T-helper 1 cell treated with Interleukin-12 subunit alpha and Interleukin-12 subunit beta and Interleukin-4 antibody, amounts not matched to agents 30 μg/mL and 1 μg/mL, for 36 hours (primary cell): ENCODE data around the gene NPLOC4.

ENCODE experiments used
- H3K27ac Mint-ChIP-seq: one replicate; pipeline ENCODE4 v1.8.0; 2021; ENCODE audit warnings: mild to moderate bottlenecking, mixed read lengths
- H3K27me3 Mint-ChIP-seq: one replicate; pipeline ENCODE4 v1.8.0; 2021; ENCODE audit warnings: low read depth, mixed read lengths
- H3K36me3 Mint-ChIP-seq: one replicate; pipeline ENCODE4 v1.8.0; 2021; ENCODE audit warnings: low read depth, mixed read lengths
- H3K4me1 Mint-ChIP-seq: one replicate; pipeline ENCODE4 v1.8.0; 2021; ENCODE audit warnings: low read depth, mixed read lengths
- H3K4me3 Mint-ChIP-seq: one replicate; pipeline ENCODE4 v1.8.0; 2021; ENCODE audit warnings: mild to moderate bottlenecking, moderate library complexity, mixed read lengths
- H3K9me3 Mint-ChIP-seq: one replicate; pipeline ENCODE4 v1.8.0; 2021; ENCODE audit warnings: mixed read lengths

Gene NPLOC4

GRCh38 chr17:81510785-81511553, 125.9 kb downstream of the NPLOC4 start:
- Mint-ChIP-seq H3K27ac (peak overlapping the region; percentile 86), H3K4me3 (peak overlapping the region; percentile 96), H3K27me3 (no peaks in the 10 kb centered on the region), H3K9me3 (no peaks in the 10 kb centered on the region), H3K4me1 (peaks cover 20% of the 10 kb centered on the region), H3K36me3 (peaks cover 45% of the 10 kb centered on the region)

- Mint-ChIP-seq H3K9me3 (no peaks in the 10 kb centered on the region), H3K27me3 (peaks cover 3% of the 10 kb centered on the region), H3K27ac (peak overlapping the region; percentile 86), H3K4me1 (peaks cover 20% of the 10 kb centered on the region), H3K36me3 (peaks cover 45% of the 10 kb centered on the region), H3K4me3 (peak overlapping the region; percentile 96)
Measured at GRCh38 chr17:81509972-81510784, 126.7 kb downstream of the NPLOC4 start.

GRCh38 chr17:81509207-81509971, 127.5 kb downstream of the NPLOC4 start:
- no peaks in the 10 kb centered on the region for H3K9me3 Mint-ChIP-seq

GRCh38 chr17:81508639-81509206, 128.2 kb downstream of the NPLOC4 start:
- peak overlapping the region; percentile 86 for H3K27ac Mint-ChIP-seq
- no peaks in the 10 kb centered on the region for H3K9me3 Mint-ChIP-seq
- H3K36me3 Mint-ChIP-seq: peaks cover 45% of the 10 kb centered on the region
- peak overlapping the region; percentile 96 for H3K4me3 Mint-ChIP-seq
- peaks cover 20% of the 10 kb centered on the region for H3K4me1 Mint-ChIP-seq
- H3K27me3 Mint-ChIP-seq: peaks cover 12% of the 10 kb centered on the region

More at GRCh38 chr17:81509207-81509971, 127.5 kb downstream of the NPLOC4 start:
- H3K4me1 Mint-ChIP-seq: peaks cover 20% of the 10 kb centered on the region
- H3K27me3 Mint-ChIP-seq: peaks cover 7% of the 10 kb centered on the region
- peak overlapping the region; percentile 96 for H3K4me3 Mint-ChIP-seq
- peaks cover 45% of the 10 kb centered on the region for H3K36me3 Mint-ChIP-seq
- H3K27ac Mint-ChIP-seq: peak overlapping the region; percentile 86
